ENCODE results near the gene TIFAB.

The TIFAB gene

GRCh38 chr5:135460246-135461033 lies 8.3 kb upstream of the TIFAB start:
- no peak for DNase-seq (ENCODE audit: low read depth in 1 of 2, low spot score in 1 of 2)

- DNase-seq (ENCODE audit: low read depth in 1 of 2, low spot score in 1 of 2): no peak
Observed at GRCh38 chr5:135458921-135459331, 6.8 kb upstream of the TIFAB start.

- no peak for DNase-seq (ENCODE audit: low read depth in 1 of 2, low spot score in 1 of 2)
Observed at GRCh38 chr5:135458356-135458755, 6.2 kb upstream of the TIFAB start.

DNA sequence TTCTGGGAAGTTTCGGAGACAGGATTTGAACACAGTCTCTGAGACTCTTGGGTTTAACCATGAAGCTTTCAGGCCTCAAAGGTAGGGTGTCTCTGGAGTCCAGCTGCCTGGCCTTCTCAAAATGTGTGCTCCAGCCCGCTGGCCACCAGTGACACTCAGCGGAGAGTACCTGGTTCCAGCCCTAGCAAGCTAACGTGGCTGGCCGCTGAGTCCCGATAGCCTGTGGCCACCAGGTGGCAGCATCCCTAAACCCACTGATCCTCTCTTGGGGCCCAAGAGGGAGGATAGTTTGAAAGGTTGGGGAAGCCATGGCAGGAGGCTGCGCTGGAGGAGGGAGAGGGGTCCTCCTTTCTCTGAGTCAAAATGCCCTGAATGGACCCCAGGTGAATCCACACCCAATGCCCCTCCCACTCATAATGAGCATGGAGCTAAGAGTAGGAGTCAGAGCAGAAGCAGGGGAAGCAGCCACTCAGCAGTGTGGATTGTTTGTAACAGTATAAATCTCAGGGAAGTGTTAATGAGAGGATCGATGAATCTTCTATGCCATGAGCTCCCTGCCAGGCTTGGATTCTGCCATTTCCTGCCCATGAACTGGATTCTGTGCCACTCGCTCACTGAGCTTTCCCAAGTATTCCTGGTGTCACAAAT lies 5.4 kb upstream of the TIFAB start:
- DNase-seq (ENCODE audit: low read depth in 1 of 2, low spot score in 1 of 2): peak; percentile 33 to 45

- no peak for DNase-seq (ENCODE audit: low read depth in 1 of 2, low spot score in 1 of 2)
Observed at GRCh38 chr5:135456238-135457099, 4.3 kb upstream of the TIFAB start.

GRCh38 chr5:135455876-135456237 lies 3.7 kb upstream of the TIFAB start:
- DNase-seq (ENCODE audit: low read depth in 1 of 2, low spot score in 1 of 2): no peak

- DNase-seq (ENCODE audit: low read depth in 1 of 2, low spot score in 1 of 2): no peak
Observed at GRCh38 chr5:135454946-135455345, 2.8 kb upstream of the TIFAB start.

GRCh38 chr5:135453613-135454012 lies 1.5 kb upstream of the TIFAB start:
- no peak for DNase-seq (ENCODE audit: low read depth in 1 of 2, low spot score in 1 of 2)

GRCh38 chr5:135451581-135452320 lies 400 bp downstream of the TIFAB start:
- no peak for DNase-seq (ENCODE audit: low read depth in 1 of 2, low spot score in 1 of 2)

DNA sequence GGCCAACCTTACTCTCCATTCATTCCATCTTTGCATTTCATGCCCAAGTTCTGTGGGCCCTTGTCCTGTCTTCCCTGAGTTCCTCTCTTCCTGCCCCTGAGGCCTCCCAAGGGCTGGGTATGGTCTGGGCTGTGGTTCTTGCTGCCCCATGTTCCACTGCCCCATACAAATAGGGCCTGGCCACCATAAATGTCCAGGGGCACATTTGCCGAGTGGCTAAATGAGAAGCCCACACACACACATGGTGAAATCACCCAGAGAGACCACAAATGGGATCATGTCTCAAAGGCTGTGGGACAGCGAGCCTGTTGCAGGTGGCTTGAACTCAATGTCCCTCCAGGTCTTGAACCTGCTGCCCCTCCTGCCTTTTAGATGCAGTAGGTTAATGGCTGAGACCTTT lies 1.2 kb downstream of the TIFAB start:
- DNase-seq (ENCODE audit: low read depth in 1 of 2, low spot score in 1 of 2): no peak

GRCh38 chr5:135450336-135450735 lies 1.8 kb downstream of the TIFAB start:
- DNase-seq (ENCODE audit: low read depth in 1 of 2, low spot score in 1 of 2): no peak

DNA sequence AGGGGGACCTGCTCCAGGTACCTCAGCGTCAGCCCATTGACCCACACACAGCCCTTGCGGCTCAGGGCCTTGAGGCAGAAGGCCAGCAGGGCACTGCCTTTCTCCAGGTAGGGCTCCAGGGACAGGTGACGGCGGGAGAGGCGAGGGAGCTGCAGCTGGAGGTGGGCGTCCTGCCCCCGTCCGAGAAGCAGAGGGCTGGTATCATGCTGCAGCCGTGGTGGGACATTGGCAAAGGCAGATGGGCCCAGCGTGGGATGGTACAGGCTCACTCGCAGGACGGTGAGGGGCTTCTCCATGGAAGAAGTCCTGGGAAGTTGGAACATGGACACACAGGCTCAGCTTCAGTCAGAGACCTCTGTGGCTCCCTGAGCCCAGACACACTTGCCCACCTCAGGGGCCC lies 2.5 kb downstream of the TIFAB start:
- DNase-seq (ENCODE audit: low read depth in 1 of 2, low spot score in 1 of 2): no peak

DNA sequence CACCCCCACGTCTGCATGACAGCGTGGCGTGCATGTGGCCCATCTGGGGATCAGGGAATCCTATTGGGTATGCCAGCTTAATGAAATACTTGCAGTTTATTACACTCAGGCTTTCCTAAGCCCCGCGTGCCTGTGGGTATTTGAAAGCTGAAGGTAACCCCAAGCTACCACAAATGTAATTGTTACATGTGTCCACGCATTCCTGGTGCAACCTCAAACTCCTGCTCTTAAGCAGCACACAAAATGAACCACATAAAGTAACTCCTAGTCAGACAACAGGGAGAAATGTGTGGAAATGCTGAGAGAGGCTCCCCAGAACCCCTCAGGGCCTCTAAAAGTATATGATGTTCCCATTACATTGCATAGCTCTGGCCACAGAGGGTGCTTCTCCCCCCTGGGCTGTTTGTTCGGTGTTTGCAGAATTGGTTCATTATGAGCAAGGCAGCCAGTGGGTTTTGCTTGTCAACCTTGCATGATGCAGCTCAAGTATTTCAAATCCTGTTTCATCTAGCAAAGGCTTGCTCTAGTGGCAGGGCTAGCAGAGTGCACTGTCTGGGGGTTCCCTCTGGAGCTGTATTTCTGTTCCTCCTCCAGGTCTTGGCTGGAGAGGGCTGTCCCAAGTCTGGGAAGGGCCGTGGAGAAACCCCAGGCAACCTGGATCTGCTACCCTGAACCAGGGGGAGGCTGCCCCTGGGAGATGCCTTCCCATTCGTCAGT lies 3.2 kb downstream of the TIFAB start:
- DNase-seq (ENCODE audit: low read depth in 1 of 2, low spot score in 1 of 2): no peak

DNA sequence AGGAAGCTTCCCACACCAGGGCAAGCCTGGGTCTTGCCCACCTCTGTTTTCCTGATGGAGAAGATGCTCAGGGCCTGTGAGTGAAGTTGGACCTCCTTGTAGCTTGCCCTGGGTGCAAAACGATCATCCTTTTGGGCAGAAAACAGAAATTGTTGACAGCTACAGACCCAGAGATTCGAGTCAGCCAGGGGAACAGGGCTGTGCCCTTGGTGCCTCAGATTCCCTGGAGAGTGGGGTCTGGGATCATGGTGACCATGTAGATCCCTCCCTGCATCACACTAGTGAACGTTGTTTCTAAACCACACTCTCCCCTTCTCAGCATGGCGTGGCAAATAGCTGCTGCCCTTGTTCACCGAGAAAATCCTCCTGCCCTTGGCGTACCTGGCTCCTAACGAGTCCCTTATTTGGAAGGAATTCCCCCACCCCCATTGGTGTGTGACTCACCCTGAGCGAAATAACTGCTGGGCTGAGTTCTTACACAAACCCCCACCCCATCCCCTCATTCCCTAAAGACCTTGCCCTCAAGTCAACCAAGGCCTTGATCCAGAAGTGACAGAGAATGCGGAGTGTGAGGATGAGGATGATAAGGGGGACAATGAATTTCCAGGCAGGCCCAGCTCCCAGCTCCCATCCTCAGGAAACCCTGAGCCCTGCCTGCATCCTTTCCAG lies 3.9 kb downstream of the TIFAB start:
- DNase-seq (ENCODE audit: low read depth in 1 of 2, low spot score in 1 of 2): no peak

GRCh38 chr5:135447298-135447929 lies 4.7 kb downstream of the TIFAB start, which contains the start of gene DCANP1:
DCANP1 (minus strand) TSS chr5:135447348; CDS start chr5:135447108, 240 bp downstream.
- no peak for DNase-seq (ENCODE audit: low read depth in 1 of 2, low spot score in 1 of 2)

DNA sequence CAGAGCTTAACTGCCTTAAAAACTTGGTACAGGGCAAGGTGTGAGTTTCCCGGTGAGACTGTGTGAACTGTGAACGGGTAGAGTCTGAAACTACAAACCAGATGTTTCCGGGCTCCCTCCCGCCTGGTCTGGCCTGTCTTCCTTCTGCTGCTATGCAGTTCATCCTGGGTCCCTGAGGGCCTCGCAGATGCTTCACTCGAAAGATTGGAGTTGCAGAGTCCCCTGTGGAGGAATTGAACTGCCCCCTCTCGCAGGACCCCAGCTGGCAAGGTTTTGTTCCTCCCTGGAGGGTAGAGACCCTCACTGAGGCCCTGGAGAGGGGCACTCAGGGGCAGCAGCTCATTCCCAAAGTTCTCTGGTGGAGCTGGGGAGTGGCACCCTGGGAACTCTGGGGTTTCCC lies 5.5 kb downstream of the TIFAB start:
- DNase-seq (ENCODE audit: low read depth in 1 of 2, low spot score in 1 of 2): no peak

DNA sequence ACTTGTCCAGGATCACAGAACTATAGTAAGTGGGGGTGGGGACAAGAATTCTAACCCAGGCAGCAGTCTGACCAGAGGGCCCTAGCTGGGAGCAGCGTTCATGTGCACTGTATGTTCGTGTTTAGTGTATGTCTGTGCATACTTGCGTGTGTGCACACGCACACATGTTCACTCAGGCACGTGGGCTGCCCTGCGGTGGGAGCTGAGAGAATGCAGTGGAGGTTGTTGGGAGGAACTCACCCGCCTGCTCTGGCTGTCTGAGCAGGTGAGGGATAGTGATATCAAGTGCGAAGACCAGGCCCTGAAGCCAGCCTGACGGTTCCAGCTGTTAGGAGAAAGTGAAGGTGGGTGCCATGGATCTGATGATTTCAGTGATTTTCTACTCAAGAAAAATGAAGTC lies 5.9 kb downstream of the TIFAB start:
- no peak for DNase-seq (ENCODE audit: low read depth in 1 of 2, low spot score in 1 of 2)

- no peak for DNase-seq (ENCODE audit: low read depth in 1 of 2, low spot score in 1 of 2)
Observed at GRCh38 chr5:135445306-135445985, 6.7 kb downstream of the TIFAB start.

GRCh38 chr5:135444881-135445280 lies 7.3 kb downstream of the TIFAB start:
- no peak for DNase-seq (ENCODE audit: low read depth in 1 of 2, low spot score in 1 of 2)

Measured in activated CD4-positive, alpha-beta T cell treated with anti-CD3 and anti-CD28 coated beads, Interleukin-2, amount 50 U/mL, for 24 hours (primary cell).